ENCODE results near the gene SKAP1. TPM values are rescaled to one million over a fixed set of nuclear protein-coding genes. Genes with fewer than 3 reads are reported as not detected.
"Not testable (repeated sequence)": the region's sequence is repeated elsewhere in the genome, so short reads cannot be mapped to it uniquely, and the experiment has no call there.

SKAP1 gene
- polyA plus RNA-seq, 1 donor = 12.7 TPM

- no peak for DNase-seq
These were observed 220.0 kb downstream of the SKAP1 start for GRCh38 chr17:48209973-48210372.

DNA sequence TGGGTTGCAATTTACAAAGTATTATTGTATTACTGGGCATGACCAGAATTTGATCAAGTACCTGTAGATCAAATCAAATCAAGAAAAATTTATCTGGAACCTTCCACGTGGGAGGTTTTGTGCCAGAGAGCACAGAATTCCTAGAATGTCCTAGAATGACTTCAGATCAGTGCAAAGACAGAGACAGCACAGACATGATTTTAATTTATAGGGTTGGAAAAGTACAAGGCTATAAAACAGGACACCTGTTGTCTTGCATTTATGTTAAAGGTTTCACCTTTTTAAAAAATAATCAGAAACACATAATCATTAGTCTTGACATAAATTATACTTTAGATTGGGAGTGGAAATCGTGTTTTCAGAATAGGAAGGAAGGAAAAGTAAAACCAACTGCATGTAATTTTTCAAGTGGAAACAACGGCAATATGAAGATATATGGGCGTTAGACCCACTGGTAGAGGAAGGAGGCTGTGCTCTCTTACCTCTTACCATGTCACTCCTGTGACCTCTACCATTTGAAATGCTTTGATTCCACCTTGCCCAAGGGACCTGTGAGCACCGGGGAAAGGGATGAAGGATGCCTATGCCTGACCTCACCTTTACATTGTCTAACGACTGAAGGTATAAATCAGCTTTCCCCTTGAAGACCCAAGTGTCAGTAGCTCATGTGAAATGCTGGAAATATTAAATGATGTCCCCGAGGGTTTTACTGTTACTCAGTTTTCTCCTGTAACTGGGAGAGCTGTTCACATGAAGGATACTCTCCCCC, 222.1 kb downstream of the SKAP1 start:
- no peak for DNase-seq

DNA sequence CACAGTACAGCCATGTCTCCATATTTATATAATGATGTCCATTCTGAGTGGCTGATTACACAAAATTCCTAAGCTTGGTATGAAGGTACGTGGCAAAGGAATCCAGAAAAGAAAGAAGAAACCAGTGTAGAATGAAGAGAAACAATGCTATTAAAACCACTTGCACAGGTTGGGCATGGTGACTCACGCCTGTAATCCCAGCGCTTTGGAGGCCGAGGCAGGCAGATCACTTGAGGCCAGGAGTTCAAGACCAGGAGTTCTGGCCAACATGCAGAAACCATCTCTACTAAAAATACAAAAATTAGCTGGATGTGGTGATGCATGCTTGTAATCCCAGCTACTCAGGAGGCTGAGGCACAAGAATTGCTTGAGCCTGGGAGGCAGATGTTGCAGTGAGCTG, 223.0 kb downstream of the SKAP1 start:
- not testable (repeated sequence) for DNase-seq

DNA sequence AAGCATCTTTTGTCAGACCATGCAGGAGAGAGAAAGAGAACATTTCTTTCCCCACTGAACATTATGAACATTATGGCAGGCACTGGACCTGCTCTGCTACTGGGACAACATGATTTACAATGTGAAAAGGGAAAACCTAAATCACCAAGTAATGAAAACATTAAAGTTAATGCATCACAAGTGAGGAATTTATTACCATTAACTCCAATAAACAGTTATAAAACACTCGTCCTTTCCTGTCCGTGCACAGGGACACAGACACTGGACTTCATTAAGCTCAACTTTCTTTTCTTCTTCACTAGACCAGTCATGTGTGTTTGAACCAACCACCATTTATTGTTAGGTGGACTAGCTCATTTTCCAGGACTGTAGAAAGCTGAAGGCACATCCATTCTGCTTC, 227.1 kb downstream of the SKAP1 start:
- peak; percentile 57 for DNase-seq

GRCh38 chr17:48198950-48199541, 231.0 kb downstream of the SKAP1 start:
- no peak for DNase-seq

GRCh38 chr17:48195910-48196309, 234.1 kb downstream of the SKAP1 start:
- DNase-seq = no peak

DNA sequence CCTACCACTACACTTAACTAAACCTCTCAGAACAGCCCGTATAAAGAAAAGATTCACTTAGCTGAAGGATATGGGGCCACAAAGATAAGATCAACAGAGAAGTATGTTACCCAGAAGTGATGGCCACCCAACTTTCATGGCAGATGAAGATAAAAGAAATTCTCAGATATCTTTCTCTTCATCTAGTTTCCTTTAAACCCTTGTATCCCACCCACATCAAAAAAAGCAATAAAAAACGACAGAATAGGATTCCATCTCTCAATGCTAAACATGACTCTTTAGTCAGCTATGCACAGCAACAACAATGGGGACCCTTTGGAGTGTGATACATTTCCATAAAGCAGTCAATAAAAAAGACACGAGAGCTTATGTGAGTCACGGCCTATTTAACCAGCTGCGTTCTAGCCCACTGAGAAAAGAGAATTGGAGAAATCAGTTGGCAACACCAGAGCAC, 235.9 kb downstream of the SKAP1 start:
- no peak for DNase-seq

GRCh38 chr17:48192321-48192731, 237.7 kb downstream of the SKAP1 start:
- no peak for DNase-seq

GRCh38 chr17:48191362-48191761, 238.7 kb downstream of the SKAP1 start:
- DNase-seq = no peak

DNA sequence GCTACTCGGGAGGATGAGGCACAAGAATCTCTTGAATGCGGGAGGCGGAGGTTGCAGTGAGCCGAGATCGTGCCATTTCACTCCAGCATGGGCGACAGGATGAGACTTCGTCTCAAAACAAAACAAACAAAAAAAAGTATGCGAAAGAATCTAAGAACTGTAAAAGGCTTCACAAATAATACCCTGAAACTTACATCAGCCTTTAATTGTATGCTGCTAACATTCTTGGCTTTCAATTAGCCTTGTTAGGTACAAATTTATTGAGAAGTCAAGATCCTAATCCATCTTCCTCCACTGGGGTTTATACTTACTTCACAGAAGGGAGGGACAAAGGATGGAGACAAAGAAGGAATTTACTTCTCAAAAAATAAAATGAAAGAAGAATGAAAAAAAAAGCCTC, 239.1 kb downstream of the SKAP1 start:
- no peak for DNase-seq

DNA sequence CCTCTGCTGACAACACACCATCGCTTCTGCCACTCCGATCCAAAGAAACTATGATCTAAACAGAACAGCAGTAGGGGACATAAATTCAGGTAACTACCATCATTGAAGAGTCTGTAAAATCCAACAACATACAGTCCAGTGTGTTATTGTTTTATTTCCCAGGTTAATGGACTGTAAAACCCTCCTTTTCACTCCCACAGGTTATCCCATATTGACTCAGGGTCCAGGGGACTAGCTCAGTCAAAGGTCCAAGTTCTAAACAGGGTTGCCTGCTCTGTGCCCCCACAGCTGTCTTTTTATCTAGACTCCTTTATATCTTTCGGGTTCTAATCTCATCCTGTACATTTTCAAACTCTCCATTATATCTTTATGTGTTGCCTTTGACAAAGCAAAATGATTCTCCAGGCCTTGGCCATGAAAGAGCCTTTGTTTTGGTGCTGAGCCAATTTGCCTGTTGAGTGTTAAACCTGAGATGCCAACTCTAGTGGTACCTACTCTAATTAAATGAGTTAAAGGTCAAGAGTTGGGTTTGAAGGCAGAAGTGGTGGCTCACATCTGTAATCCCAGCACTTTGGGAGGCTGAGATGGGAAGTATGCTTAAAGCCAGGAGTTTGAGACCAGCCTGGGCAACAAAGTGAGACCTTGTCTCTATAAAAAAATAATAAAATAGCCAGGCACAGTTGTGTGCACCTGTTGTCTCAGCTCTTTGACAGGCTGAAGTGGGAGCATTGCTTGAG, 242.0 kb downstream of the SKAP1 start:
- peak; percentile 73 for DNase-seq

DNA sequence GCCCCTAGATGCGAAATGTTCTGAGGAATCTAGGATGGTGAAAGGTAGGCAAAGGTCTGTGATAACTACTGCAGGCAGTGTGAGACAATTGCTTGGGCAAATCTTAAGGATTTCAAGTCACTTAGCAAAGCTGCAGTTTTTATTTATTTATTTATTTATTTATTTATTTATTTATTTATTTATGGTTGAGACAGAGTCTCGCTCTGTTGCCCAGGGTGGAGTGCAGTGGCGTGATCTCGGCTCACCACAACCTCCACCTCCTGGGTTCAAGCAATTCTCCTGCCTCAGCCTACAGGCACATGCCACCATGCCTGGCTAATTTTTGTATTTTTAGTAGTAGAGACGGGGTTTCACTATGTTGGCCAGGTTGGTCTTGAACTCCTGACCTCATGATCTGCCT, 243.7 kb downstream of the SKAP1 start:
- not testable (repeated sequence) for DNase-seq

DNA sequence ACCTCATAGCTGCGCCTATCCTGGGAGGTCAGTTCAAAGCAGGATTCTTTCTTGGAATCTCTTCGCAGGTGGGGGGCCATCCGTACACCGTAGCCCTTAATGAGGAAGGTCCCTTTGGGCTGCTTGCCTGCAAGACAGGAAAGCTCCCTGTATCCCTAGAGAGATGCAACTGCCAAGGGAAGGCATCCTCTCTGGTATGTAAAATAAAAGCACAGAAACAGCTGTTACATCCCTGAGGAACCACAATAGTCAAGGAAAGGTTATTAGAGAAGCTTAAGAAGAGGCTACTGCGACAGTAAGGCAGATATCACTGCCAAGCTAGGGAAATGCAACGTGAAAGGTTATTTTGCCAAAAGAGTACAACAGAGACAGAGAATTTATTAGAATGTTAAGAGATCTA, 245.3 kb downstream of the SKAP1 start:
- DNase-seq = no peak

GRCh38 chr17:48181653-48182052, 248.4 kb downstream of the SKAP1 start:
- DNase-seq = no peak

DNA sequence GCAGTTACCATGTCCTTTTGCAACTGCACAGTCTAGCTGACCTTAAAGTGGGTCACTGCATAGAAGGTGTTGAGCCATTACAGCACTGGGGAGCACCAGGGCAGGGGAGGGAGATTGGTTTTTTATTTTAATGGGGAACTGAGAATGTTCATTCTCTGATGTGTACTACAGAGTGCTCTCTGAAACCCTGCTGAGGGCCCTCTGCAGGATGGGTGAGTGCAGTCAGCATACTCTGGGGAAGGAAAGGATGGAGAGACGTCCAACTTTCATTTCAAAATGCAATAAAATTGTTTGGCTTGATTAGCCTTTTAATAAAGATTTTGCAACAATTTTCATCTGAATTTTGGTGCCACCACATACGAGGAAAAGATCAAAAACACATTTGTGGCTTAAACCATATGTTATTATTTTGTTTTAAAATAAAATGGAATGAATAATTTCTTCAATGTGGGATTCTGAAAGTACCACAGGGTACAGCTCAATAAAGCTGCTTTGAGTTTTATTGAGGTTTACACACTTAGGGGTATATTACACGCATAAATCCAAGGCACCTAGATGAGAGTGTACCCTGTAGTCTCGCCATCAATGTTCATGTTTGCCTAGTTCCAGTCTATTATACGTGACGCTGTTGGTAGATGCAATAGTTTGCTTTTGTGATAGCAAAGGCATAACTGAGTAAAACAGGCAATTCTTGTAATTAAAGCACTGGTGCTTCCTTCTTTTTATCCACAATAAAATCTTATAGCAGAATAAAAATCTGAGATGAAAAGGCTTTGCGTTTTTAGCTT, 249.0 kb downstream of the SKAP1 start:
- DNase-seq = no peak

- DNase-seq = no peak
These were observed 250.7 kb downstream of the SKAP1 start for GRCh38 chr17:48179071-48179945.

- no peak for DNase-seq
These were observed 251.7 kb downstream of the SKAP1 start for GRCh38 chr17:48178317-48178716.

GRCh38 chr17:48177816-48178215, 252.2 kb downstream of the SKAP1 start:
- DNase-seq = no peak

DNA sequence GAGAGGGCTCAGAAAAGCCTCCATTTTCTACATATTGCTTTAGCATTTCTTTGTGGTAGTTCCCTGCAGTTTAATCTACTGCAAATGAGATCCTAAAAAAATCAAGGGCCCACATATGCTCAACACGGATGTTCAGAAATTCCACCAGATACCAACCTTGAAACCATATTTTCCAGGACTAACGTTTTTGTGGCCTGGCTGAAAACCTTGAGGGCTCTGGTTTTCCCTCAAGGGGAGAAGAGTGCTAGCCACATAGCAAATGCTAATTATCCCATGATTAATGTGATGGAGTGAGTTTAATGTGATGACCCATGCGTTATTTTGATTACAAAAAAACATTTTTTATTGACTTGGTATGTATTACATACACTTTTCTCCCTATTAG, 253.6 kb downstream of the SKAP1 start:
- no peak for DNase-seq

GRCh38 chr17:48175692-48176470, 254.1 kb downstream of the SKAP1 start:
- DNase-seq = no peak
